HG03442 (cell line): ENCODE measurements around the gene AGPAT3.

Experiments
- ATAC-seq: cut with Tn5 transposase; IDR thresholded peaks from one replicate; pipeline ENCODE4 v1.9.1; 2021; ENCODE audit warnings: mild to moderate bottlenecking, moderate library complexity; ENCODE audit not compliant: unreplicated experiment

The AGPAT3 gene

DNA sequence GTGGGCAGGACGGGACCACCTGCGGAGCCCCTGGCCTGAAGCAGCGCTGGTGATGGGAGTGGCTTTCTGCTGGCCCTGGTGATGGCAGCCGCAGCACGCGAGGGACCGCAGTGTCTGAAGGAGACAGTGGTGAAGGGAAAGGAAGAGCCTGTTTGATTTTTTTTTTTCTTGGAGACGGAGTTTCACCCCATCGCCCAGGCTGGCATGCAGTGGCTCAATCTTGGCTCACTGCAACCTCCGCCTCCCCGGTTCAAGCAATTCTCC lies 106.9 kb downstream of the AGPAT3 start:
- ATAC-seq, result no peak

DNA sequence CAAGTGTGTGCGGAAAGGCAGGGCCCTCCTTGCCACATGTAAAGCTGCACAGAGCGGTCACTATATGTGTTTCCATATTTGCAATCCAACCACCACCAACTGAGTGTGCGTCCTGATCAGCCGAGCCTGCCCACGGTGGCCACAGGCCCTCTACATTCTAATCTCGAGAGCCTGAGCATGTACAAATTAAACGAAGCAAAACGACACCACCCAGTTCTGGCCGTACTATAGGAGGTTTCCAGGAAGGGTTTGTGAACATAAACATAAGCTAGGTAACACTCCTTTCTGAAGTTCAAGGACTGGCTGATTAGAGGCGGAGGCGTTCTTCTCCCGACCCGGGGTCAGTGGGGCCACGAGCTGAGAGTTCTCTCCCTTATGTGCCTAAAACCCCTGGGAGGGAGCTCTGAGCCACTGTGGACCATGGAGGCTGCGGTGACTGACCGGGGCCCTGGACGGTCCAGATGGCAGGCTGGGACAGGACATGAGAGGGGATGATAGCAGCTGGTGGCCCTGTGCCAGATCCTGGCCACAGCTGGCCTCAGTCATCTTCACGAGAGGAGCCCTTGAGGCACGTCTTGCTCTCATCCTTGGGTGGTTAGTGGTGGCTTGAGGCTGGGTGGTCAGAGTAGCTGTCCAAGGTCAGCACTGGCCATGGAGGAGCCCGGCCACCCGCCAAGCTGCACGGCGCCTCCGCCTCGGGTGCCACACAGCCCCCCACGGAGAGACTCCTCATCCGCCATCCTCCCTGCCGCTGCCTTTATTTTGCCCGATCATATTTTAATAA lies 108.0 kb downstream of the AGPAT3 start:
- no peak for ATAC-seq

GRCh38 chr21:43973634-43973955 lies 108.6 kb downstream of the AGPAT3 start:
- no peak for ATAC-seq

- no peak for ATAC-seq
These were observed 109.9 kb downstream of the AGPAT3 start for GRCh38 chr21:43974791-43975468.

GRCh38 chr21:43975469-43976098 lies 110.6 kb downstream of the AGPAT3 start:
- ATAC-seq, result peak; percentile 47

DNA sequence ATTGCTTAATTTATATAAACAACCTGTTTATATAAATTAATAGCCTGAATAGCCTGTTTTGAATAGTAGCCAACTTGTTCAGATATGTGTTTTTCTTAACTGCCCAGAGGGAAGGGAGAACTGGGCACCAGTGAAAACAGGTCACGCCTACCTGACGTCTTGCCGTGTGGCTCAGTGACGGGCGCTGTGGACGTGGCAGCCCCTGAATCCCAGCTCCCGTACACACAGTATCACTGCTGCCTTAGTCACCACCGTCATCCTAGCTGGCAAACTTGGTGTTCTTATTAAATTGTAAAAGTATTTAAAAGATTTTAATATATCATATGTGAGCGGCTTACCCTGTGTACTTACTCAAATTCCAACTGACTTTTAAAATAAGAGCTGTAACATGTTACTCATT lies 111.6 kb downstream of the AGPAT3 start:
- no peak for ATAC-seq

DNA sequence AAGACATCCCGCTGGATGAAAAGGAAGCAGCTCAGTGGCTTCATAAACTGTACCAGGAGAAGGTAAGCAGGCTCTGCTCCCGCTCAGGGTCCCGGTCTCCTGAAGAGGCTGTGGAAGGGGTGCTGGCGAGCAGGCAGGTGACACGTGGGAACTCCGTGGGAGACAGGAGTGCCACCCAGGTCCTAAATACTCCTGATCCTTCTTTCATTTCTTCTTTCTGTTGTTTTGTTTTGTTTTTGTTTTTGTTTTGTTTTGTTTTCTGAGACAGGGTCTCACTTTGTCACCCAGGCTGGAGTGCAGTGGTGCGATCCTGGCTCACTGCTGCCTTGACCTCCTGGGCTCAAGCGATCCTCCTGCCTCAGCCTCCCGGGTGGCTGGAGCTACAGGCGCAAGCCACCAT lies 113.0 kb downstream of the AGPAT3 start:
- ATAC-seq, result no peak

- no peak for ATAC-seq
These were observed 114.6 kb downstream of the AGPAT3 start for GRCh38 chr21:43979654-43980053.

- no peak for ATAC-seq
These were observed 116.3 kb downstream of the AGPAT3 start for GRCh38 chr21:43981151-43981870.

GRCh38 chr21:43981871-43982210 lies 116.8 kb downstream of the AGPAT3 start:
- no peak for ATAC-seq

- ATAC-seq, result no peak
These were observed 117.6 kb downstream of the AGPAT3 start for GRCh38 chr21:43982489-43983078.

DNA sequence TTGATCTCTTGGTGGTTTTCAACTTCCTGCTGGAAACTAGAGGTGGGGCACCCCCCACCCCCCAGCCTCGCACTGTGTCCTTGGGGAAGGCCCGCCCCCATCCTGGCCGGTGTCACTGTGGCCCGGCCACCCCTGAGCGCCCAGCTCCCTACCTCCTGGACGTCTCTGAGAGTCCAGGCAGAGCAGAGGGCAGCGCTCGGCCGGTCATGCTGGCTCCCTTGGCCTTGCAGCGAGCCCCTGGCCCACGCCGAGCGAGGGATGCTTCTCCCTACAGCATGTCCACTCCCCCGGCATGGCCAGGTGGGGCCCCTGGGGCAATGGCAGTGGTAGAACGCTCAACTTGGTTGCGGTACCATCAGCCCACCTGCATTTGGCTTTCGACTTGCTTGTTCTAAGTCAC lies 118.4 kb downstream of the AGPAT3 start:
- ATAC-seq, result no peak

- no peak for ATAC-seq
These were observed 118.9 kb downstream of the AGPAT3 start for GRCh38 chr21:43983860-43984420.

DNA sequence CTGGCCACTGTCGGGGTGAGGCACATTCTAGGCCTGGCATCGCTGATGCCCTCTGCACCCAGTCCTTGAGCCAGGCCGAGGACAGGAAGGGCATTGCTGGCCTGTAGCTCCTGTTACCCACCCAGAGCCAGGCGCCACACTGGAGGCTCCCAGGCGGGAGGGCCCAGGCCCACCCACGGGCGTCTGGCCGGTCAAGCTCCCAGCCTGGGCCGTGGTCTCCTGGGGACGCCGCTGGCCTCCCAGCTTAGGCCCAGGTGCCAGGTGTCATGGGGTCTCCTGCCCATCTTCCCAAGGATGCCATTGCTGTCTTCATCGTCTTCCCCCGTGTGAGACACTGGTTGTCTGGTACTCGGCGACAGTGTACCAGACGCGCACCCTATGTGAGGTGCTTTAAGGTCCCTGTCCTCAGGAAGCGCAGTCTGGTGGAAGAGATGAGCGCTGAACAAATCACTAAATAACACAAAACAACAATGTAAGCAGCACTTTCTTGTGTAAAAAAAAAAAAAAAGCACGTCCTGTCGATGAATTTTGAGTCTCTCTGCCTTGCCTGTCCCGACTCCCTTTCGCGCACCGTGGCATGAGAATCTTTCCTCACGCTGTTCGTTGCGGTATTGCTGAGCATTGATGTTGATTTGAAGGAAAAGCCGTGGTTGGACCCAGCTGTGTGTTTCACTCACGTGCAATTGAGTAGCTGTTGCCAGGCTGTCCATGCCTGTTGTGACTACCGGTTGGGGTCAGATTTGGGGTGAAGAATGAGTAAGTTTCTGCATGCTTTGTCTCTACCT lies 120.1 kb downstream of the AGPAT3 start:
- no peak for ATAC-seq

DNA sequence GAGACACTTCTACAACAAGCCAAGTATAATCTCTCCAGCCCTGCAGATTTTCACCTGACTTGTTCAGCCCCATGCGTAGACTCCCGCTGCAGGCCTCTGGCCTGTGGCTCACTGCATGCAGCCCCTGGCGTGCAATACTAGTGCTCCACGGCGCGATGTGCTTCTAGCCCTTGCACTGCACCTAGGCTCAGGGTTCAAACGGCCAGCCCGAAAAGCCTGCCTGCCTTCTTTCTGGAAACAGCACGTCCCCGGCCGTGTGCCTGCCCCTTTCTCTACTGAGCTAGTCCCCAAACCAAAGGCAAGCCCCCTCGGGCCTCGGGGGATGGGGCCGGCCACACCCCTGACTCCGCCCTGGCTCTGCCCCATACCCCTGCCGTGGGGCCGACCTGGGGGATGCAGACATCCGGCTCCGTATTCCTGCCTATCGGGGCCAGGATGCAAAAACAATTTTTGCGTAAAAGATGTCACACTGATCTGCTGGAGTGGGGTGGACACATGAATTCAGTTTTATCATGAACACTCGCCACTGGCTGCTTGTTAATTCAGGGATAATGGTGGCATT lies 120.7 kb downstream of the AGPAT3 start:
- ATAC-seq, result no peak

DNA sequence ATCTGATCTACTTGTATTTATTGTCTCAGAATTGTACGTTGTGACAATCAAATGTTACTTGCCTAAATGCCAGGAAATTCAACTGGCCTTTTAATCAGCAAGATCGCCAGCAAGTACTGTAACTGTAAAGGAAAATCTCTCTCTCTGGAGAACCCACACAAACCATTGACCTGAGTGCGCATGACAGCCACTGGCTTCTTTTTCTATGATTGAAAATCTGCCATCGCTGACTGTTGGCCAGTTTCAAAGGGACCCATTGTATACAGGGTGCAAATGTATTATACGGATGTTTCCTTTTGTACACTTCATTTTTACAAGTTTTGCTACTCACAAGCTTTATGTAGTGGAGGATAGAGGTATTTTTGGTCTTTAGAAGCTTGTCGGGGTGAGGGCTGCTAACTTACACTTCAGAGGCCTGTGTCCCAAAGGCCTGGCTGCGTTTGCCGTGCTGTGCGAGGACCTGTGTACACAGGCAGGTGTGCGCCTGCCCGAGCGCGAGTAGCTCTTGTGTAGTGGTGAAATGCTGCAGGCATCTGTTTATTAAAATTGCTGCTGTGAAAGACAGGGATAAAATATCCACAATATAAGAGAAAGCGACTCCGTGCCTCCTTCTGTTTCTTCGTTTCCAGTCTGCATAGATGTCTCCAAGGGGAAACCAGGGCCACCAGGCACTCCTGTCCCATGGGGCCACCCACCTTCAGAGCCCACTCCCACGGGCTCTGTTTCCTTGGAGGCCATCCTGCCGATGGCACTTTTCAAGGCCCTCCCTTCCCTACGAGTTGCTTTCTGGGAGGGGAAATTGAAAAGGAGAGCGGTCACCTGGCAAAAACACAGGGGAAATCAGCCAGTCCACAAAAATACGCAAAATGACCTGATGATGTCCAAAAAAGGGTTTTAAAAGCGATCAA lies 121.8 kb downstream of the AGPAT3 start:
- ATAC-seq, result no peak

- no peak for ATAC-seq
These were observed 122.5 kb downstream of the AGPAT3 start for GRCh38 chr21:43987509-43987908.

DNA sequence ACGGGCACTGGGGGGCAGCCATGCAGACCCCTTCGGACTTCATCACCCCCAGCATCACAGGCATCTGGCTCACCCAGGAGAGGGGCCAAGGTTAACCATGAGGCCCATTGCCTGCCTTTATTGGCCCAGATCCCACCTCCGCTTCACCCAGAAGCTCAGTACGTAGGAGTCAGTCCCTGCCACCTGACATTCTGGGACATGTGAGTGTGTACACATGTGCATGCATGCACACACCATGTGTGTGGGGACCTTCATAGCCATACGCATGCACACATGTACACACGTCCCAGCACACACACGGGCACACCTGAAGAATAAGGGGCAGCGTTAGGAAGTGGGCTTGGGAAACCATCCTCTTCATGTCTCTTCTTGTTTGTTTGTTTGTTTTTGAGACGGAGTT lies 123.0 kb downstream of the AGPAT3 start:
- ATAC-seq, result no peak
